GM18519 (cell line): ENCODE results near the gene SUGP1.
"Not testable (repeated sequence)": the region's sequence is repeated elsewhere in the genome, so short reads cannot be mapped to it uniquely, and the experiment has no call there.

ENCODE experiments used
- ATAC-seq: cut with Tn5 transposase; IDR thresholded peaks from one replicate; pipeline ENCODE4 v1.9.1; 2021; ENCODE audit warnings: mild to moderate bottlenecking, moderate library complexity; ENCODE audit not compliant: unreplicated experiment, low FRiP score

The SUGP1 gene

DNA sequence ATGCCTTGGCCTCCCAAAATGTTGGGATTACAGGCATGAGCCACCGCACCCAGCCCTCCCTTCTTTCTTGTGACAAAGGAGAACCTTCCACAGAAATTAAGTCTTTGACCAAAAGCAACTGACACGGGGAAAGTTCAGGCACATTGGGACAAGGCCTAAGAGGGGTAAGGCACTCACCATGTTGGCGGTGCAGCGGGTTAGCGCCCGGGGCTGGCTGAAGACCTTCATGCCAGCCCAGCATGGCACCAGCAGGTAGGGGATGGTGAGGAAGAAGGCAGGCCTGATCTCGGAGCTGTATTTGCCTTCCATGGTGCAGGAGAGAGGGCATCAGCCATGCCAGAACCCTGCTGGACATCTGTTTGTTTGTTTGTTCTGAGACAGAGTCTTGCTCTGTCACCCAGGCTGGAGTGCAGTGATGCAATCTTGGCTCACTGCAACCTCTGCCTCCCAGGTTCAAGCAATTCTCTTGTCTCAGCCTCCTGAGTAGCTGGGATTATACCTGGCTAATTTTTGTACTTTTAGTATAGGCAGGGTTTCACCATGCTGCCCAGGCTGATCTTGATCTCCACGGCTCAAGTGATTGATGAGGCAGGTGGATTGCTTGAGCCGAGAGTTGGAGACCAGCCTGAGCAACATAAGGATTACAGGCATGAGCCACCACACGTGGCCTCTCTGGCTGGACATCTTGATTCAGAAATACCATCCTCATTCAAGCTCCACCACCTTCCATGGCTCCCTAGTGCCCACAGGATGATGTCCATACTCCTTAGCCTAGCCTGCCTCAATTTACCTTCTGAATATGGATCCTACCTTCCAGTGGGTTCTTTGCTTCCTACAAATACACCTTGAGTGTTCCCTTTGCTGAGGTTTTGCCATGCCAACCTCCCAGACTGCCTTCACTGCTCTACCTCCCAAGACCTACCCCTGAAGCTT is 51.6 kb downstream of the SUGP1 start:
- ATAC-seq = no peak

DNA sequence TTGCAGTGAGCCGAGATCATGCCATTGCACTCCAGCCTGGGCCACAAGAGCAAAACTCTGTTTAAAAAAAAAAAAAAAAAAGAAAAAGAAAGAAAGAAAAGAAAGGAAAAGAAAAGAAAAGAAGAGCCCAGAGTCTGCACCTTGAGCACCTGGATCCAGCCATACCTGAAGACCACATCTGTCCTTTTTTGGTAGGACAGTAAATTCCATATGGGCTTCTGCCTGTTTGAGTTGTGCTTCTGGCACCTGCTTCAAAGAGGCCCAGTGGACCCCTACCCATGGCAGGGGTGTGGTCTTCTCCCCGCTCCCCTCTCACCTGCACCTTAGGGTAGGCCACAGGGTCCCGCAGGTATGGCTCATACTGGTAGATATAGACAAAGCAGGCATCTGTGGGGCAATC is 53.0 kb downstream of the SUGP1 start:
- no peak for ATAC-seq

- ATAC-seq = no peak
Observed at GRCh38 chr19:19263886-19264487, 56.3 kb downstream of the SUGP1 start.

DNA sequence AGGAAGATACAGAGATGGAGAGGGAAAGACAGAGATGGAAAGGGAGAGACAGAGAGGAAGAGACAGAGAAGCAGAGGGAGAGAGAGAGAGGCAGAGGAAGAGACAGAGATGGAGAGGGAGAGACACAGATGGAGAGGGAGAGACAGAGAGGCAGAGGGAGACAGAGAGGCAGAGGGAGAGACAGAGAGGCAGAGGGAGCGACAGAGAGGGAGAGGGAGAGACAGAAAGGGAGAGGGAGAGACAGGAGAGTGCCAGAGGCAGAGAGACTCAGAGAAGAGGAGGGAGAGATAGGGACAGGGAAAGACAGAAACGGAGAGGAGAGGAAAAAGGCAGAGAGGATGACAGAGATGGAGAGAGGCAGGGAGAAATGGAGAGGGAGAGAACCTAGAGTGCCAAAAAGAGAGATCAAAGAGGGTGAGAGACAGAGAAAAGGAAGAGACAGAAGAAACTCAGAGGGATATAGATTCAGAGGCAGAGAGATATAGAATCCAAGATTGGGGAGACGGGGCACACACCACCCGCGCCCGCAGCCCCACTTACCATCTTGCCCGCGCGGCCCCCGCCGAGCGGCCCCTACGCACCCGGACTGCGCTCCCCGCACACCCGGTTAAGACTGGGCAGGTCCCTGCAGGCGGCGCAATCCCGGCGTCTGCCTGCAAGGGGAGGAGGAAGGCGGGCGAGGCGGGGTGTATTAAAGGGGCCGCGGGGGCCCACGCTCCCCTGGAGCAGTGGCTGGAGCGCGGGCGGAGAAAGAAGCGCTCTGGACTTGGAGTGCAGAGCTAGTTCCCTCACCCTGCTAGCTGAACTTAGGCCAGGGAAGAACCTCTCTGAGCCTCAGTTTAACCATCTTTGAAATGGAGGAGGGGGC is 57.9 kb downstream of the SUGP1 start:
- no peak for ATAC-seq

- no peak for ATAC-seq
Observed at GRCh38 chr19:19261350-19262189, 58.7 kb downstream of the SUGP1 start.

DNA sequence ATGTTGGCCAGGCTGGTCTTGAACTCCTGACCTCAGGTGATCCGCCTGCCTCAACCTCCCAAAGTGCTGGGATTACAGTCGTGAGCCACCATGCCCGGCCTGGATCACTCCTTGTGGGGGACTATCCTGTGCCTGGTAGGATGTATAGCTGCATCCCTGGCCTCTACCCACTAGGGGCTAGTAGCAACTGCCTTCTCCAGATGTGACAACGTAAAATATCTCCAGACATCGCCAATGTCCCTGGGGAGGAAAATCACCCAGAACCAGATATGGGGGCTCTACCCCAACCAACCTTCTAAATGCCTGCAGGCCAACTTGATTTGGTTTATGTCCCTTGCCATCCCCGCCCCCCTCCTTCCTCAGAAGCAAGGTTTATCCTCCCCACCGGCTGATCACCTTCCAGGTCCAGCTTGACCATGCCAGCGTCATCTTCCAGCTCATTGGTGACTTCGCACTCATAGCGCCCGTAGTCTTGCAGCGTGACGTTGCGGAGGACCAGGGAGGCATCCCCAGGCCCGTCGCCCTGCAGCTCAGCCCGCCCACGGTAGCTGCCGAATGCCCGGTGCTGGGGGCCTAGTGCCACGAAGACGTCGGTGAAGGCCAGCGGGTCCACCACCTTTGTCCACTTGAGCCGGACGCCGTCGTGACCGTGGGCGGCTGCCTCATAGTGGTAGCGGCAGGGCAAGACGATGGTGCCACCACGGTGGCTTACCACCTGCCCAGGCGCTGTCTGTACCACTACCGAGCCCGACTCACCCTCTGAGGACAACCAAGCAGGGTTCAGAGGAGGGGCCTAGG is 59.7 kb downstream of the SUGP1 start:
- no peak for ATAC-seq

- no peak for ATAC-seq
Observed at GRCh38 chr19:19259741-19260140, 60.6 kb downstream of the SUGP1 start.

GRCh38 chr19:19258589-19259338 is 61.5 kb downstream of the SUGP1 start:
- ATAC-seq = no peak

- ATAC-seq = no peak
Observed at GRCh38 chr19:19257836-19258588, 62.3 kb downstream of the SUGP1 start.

DNA sequence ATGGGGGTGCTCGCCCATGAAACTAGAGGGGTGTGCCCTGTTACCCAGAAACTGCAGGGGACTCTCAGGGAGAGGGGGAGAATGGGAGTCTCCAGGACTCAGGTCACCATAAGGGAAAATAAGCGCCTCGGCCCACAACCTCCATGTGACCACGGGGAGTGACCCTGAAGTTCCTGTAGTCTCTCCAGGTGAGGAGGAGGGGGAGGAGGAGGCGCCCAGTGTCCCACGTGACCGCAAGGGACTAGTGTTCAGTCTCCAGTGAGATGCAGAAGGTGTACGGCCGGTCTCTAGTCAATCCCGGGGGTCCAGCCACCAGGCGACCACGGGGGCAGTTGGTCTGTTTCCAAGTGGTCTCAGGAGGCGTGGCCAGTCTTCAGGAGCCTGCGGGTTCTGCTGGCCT is 63.2 kb downstream of the SUGP1 start:
- no peak for ATAC-seq

DNA sequence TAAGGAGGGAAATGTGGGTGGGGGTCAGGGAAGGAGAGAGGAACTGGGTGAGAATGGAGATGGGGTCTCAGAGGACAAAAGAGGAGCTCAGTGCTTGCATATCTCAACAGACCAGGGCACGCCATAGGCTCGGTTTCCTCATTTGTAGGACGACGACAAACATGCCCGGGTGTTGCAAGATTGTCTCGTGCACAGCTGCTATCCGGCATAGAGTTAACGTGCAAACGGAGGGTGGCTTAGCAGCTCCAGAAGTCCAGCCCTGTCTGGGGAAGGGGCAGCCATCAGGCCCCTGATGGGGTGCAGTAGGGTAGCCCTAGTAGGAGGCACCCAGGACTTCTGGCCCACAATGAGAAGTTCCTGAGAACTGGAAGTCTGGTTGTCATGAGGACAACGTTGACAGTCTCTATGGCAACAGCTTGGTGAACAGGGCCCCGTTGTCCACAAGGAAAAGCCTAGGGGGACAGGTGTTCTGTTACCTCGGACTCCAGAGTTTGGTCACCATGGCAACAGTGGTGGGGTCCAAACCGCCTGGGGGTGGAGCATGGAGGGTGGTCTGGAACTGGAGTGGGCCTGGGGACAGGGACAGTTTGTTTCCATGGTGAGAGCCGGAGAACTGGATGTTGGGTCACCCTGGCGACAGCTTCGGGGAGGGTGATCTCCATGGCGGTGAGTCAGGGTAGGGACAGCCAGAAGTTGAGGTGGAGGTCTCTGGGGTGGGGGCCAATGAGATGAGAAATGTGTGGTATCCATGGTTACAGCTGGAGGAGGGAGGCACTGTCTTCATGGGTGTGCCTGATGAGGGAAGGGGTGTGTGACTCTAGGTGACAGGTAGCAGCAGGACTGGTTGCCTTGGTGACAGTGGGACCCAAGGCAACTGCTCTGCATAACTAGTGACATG is 64.0 kb downstream of the SUGP1 start:
- no peak for ATAC-seq

GRCh38 chr19:19253409-19253808 is 66.9 kb downstream of the SUGP1 start:
- not testable (repeated sequence) for ATAC-seq

DNA sequence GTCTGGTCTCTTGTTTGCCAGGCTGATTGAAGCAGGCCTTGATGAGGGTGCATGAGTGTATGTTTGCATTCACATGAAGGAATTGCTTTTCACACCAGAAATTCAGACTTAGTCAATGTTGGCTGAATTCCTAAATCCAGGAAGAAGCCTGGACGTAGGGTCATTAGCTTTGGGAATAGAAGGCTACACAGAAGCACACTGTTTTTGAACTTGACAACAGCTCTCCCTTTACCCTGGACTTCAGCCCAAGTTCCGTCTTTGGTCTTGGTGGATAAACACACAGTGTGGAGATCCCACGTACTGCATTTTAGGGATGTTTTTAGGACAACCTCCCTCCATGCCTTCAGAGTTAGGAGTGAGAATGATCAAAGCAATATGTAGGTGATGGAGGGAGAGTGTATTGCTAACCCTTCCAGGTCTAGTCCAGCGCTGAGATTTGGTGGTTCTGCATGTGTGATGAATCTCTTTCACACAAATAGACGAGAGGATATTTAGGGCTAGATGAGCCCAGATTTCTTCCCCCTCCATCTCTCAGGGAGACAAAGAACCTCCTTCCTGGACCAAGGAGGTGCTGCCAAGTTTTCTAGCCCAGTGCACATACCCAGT is 70.0 kb downstream of the SUGP1 start:
- ATAC-seq = no peak

DNA sequence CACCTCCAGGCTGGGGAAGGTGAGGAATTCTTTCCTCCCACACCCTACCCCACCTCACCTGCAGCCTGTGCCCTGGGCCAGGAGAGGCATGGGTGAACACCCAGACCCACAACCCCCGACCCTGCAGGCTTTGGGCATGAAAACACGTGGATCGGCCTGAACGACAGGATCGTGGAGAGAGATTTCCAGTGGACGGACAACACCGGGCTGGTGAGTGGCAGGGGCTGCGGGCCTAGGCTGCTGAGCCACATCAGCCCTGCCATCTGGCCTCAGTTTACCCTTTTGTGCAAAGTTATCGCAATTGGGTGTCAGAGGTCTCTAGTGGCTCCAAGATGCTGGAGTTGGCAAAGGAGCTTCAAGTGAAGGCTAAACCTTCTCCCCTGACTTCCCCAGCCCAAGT is 79.8 kb downstream of the SUGP1 start:
- ATAC-seq = no peak

GRCh38 chr19:19239675-19240074 is 80.6 kb downstream of the SUGP1 start:
- no peak for ATAC-seq

GRCh38 chr19:19238126-19238894 is 82.0 kb downstream of the SUGP1 start:
- ATAC-seq = no peak
